Uterus (tissue), 4 donors: ENCODE results near the gene BEX4. TPM values are rescaled to one million over a fixed set of nuclear protein-coding genes. Genes with fewer than 3 reads are reported as not detected.
"Not testable (repeated sequence)": the region's sequence is repeated elsewhere in the genome, so short reads cannot be mapped to it uniquely, and the experiment has no call there.

Experiments
- DNase-seq, 2 donors: peaks; one replicate each; pipeline ENCODE4 v3.0.0-alpha.2; 2019 to 2020
- H3K27ac ChIP-seq, 2 donors: fragments of 200-600 bp; sonication (generic); 1 replicate in 1 of 2; 2 replicates in 1 of 2; pipeline ENCODE4 v1.5.1; 2016 to 2018
- H3K27me3 ChIP-seq, 2 donors: fragments of 200-600 bp; sonication (generic); one replicate each; pipeline ENCODE4 v1.5.1; 2018 to 2019; ENCODE audit warnings: control low read depth in 1 of 2
- H3K36me3 ChIP-seq, 2 donors: fragments of 200-600 bp; sonication (generic); one replicate each; pipeline ENCODE4 v1.5.1; 2019; ENCODE audit warnings: control low read depth in 1 of 2
- H3K4me1 ChIP-seq, 2 donors: fragments of 200-600 bp; sonication (generic); one replicate each; pipeline ENCODE4 v1.5.1; 2018 to 2019; ENCODE audit warnings: control low read depth in 1 of 2
- H3K4me3 ChIP-seq, 2 donors: fragments of 200-600 bp; sonication (generic); 1 replicate in 1 of 2; 2 replicates in 1 of 2; pipeline ENCODE4 v1.5.1; 2018 to 2019; ENCODE audit warnings: mild to moderate bottlenecking in 1 of 2
- H3K9me3 ChIP-seq, 2 donors: fragments of 200-600 bp; sonication (generic); one replicate each; pipeline ENCODE4 v1.5.1; 2019; ENCODE audit warnings: control low read depth in 1 of 2
- POLR2A ChIP-seq, 2 donors: fragments of 450-650 bp; IDR thresholded peaks; one replicate each; pipeline ENCODE4 v1.6.1; 2016; ENCODE audit warnings: antibody characterized with exemption in 2 of 2, mild to moderate bottlenecking in 1 of 2, moderate library complexity in 1 of 2
- intact Hi-C: fragments of 100-400 bp; cut with DNase I; formaldehyde crosslinking; loops from one replicate; pipeline ENCODE4 v1.15.1; 2023; ENCODE audit warnings: low total_unique reads
- total RNA-seq, 4 donors: library from RNA; depleted of rRNA in 3 of 4; stranded (reverse); fragments of >200 nt in 3 of 4; gene quantifications; one replicate each; pipeline versions ENCODE4 v1.1.0 to v1.2.4, GENCODE V29; 2014 to 2023
- TF ChIP-seq, protein P1 (sequence below), 4 experiments: fragments of 200-600 bp in 2 of 4; fragments of 450-650 bp in 2 of 4; sonication (generic) in 2 of 4; IDR thresholded peaks; one replicate each; pipeline ENCODE4 v1.5.1; 2016 to 2019; ENCODE audit warnings: antibody characterized with exemption in 4 of 4, mild to moderate bottlenecking in 2 of 4, moderate library complexity in 1 of 4
- donor health status: DM: yes; HTN: yes; CAD: no.

Gene BEX4
- total RNA-seq, 4 donors from 2014 or later, result 34.4 to 80.4 (median 49.1) TPM

DNA sequence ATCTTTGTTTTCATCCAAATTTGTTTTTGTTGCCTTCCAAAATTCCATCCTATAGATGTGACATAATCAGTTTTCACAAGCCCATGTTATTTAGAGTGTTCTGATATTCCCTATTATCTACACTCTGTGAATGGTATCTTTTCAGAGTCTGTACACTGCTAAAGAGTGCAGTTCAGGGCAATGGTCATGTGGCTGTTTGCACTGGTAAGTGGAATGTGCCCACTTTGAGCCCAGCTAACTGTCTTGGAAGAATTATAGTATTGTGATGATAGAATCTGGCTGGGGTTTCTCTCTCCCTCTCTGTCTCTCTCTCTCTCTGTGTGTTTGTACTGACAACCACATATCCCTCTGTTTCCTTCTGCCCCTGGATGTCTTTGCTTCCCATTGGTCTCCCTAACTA lies 37.4 kb upstream of the BEX4 start:
- H3K27me3 ChIP-seq, result no peaks in the 10 kb centered on the region
- no peaks in the 10 kb centered on the region for H3K36me3 ChIP-seq
- DNase-seq, result no peak
- H3K4me1 ChIP-seq, result no peaks in the 10 kb centered on the region
- H3K4me3 ChIP-seq, result no peak overlapping the region
- H3K9me3 ChIP-seq, result no peaks in the 10 kb centered on the region
- intact Hi-C loops, result no loop called here
- H3K27ac ChIP-seq, result no peak overlapping the region
- TF ChIP-seq, protein P1, sequence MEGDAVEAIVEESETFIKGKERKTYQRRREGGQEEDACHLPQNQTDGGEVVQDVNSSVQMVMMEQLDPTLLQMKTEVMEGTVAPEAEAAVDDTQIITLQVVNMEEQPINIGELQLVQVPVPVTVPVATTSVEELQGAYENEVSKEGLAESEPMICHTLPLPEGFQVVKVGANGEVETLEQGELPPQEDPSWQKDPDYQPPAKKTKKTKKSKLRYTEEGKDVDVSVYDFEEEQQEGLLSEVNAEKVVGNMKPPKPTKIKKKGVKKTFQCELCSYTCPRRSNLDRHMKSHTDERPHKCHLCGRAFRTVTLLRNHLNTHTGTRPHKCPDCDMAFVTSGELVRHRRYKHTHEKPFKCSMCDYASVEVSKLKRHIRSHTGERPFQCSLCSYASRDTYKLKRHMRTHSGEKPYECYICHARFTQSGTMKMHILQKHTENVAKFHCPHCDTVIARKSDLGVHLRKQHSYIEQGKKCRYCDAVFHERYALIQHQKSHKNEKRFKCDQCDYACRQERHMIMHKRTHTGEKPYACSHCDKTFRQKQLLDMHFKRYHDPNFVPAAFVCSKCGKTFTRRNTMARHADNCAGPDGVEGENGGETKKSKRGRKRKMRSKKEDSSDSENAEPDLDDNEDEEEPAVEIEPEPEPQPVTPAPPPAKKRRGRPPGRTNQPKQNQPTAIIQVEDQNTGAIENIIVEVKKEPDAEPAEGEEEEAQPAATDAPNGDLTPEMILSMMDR (IDR thresholded peaks at IDR 0.05), result no peak
- TF ChIP-seq POLR2A (IDR thresholded peaks at IDR 0.05), result no peak

DNA sequence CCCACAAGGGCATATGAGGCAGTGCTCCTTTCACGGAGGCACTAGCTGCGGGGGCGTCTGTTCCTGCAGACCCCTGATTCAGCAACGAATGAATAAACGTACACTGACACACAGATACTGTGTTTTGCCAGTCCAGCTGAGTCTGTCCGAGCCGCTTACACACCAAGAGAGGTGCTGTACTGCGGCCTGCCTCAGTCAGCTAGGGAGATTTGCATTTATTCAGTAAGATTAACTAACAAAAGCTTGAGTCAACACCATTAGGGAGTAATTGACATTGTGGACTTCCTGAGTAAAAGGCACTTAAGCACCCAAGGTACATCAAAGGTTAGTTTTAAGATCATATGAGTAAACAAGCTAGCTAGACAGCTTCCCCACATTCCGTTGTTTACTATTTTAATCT lies 31.0 kb upstream of the BEX4 start:
- TF ChIP-seq, protein P1 (IDR thresholded peaks at IDR 0.05), result no peak
- no peak for TF ChIP-seq POLR2A (IDR thresholded peaks at IDR 0.05)
- DNase-seq, result no peak
- no peak overlapping the region for H3K4me3 ChIP-seq
- no peaks in the 10 kb centered on the region for H3K9me3 ChIP-seq
- intact Hi-C loops, result no loop called here
- H3K27me3 ChIP-seq, result no peaks in the 10 kb centered on the region
- no peak overlapping the region for H3K27ac ChIP-seq
- no peaks in the 10 kb centered on the region for H3K4me1 ChIP-seq
- no peaks in the 10 kb centered on the region for H3K36me3 ChIP-seq

DNA sequence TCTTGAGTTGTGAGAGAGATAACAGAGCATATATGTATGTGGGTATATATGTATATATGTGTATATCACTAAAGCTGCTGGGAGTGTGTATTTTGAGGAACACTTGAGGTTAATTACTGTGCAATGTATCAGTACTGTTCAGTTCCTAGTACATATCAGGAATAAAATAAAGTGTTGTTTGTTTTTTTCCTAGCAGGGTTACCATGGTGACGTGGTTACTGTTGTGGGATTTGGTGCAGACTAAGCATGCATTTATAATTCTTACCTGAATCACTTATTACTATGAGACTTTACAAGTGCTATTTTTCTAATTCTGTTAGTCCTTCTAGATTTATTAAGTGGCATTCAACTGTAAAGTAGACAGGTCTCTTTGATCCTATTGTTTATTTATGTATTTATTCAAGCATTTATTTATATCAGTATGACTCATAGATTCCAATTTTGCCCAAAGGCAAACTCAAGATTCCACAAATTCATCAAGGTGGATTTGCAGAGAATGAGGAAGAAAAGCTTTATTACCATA lies 26.9 kb upstream of the BEX4 start:
- TF ChIP-seq, protein P1 (IDR thresholded peaks at IDR 0.05), result no peak
- TF ChIP-seq POLR2A (IDR thresholded peaks at IDR 0.05), result no peak
- H3K36me3 ChIP-seq, result no peaks in the 10 kb centered on the region
- intact Hi-C loops, result no loop called here

DNA sequence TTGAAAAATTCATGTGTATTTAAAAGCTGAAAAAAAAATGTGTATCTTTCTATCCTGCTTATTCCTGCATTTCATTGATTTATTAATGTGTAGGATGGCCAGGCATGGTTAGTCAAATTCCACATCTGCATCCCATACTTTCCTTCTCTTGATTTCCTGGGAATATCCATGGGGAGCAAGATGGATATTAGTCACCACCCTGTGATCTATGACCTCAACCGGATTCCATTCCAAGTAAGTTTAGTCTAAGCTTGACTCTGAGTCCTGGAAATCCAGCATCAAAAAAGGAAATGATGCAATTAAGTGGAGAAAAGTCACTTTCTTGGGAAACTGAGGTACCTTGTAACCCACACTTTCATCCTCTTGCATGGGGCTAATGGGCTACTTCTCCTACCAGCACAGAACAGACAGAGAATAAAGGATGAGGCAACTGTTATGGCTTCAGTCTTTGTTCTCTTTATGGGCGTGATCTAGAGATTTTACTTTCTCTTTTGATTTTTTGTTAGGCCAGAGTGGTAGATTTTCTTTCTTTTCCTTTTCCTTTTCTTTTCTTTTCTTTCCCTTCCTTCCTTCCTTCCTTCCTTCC lies 17.1 kb upstream of the BEX4 start:
- TF ChIP-seq, protein P1 (IDR thresholded peaks at IDR 0.05), result no peak
- TF ChIP-seq POLR2A (IDR thresholded peaks at IDR 0.05), result no peak
- DNase-seq, result no peak
- H3K27ac ChIP-seq, result no peak overlapping the region
- peaks cover 0 to 4% of the 10 kb centered on the region in 2 donors for H3K27me3 ChIP-seq
- intact Hi-C loops, result loop anchor here (10.0 kb wide), 1 partner anchor 267 kb away; no protein-coding TSS in a partner anchor
- no peaks in the 10 kb centered on the region for H3K4me1 ChIP-seq
- no peak overlapping the region for H3K4me3 ChIP-seq
- no peaks in the 10 kb centered on the region for H3K36me3 ChIP-seq
- no peaks in the 10 kb centered on the region for H3K9me3 ChIP-seq

More for the DNA sequence above, 26.9 kb upstream of the BEX4 start:
- no peaks in the 10 kb centered on the region for H3K9me3 ChIP-seq
- no peak overlapping the region for H3K4me3 ChIP-seq
- no peak for DNase-seq
- no peaks in the 10 kb centered on the region for H3K4me1 ChIP-seq
- H3K27me3 ChIP-seq, result no peaks in the 10 kb centered on the region
- H3K27ac ChIP-seq, result no peak overlapping the region

DNA sequence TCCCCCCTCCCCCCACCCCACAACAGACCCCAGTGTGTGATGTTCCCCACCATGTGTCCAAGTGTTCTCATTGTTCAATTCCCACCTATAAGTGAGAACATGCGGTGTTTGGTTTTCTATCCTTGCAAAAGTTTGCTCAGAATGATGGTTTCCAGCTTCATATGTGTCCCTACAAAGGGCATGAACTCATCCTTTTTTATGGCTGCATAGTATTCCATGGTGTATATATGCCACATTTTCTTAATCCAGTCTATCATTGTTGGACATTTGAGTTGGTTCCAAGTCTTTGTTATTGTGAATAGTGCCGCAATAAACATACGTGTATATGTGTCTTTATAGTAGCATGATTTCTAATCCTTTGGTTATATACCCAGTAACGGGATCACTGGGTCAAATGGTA lies 16.2 kb upstream of the BEX4 start:
- H3K9me3 ChIP-seq, H3K27me3 ChIP-seq, DNase-seq, H3K36me3 ChIP-seq, H3K4me1 ChIP-seq, H3K27ac ChIP-seq, H3K4me3 ChIP-seq: not testable (repeated sequence)
- intact Hi-C loops, result loop anchor here (10.0 kb wide), 1 partner anchor 266 kb away; no protein-coding TSS in a partner anchor
